ENCODE results near the gene BDKRB2. TPM values are rescaled to one million over a fixed set of nuclear protein-coding genes. Genes with fewer than 3 reads are reported as not detected.

Gene BDKRB2
- total and polyA plus RNA-seq, 2 of the 13 experiments (the other 11 are each of a cell fraction or from before 2014, with no cell fraction given) = 0.03 TPM; not detected in 1

DNA sequence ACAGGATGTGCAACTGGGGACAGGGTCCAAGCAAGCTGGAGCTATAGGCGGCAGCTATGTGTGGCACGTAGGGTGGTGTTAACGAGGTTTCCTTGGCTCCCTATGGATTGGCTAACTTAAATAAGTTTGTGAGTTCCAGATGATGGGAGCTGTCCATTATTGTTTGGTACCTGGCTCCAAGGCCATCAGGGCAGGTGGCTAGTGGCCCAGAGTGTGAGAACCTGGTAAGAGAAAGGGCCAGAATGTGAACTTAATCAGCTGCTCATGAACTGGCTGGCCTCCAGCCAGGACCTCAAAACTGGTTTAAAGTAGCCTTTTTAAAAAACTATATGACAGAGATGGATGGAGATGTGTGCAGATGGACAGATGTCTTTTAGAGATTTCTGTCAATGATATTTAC, 1.5 kb upstream of the BDKRB2 start:
- H3K36me3 ChIP-seq (replicated peaks in 1 of 2; ENCODE audit: control insufficient read depth in 1 of 2, insufficient read depth in 2 of 2, low read length in 2 of 2) = no peaks in the 10 kb centered on the region
- CTCF ChIA-PET (ENCODE audit: low intra/inter-chr PET ratio, low total read pairs) = no interaction called here
- no peak for ATAC-seq

More for the DNA sequence above, 1.5 kb upstream of the BDKRB2 start:
- no peak overlapping the region for H3K4me3 ChIP-seq (replicated peaks in 1 of 3; ENCODE audit: insufficient read depth in 1 of 3, low read depth in 2 of 3, low read length in 3 of 3)
- H3K79me2 ChIP-seq (ENCODE audit: insufficient read depth, low read length) = no peaks in the 10 kb centered on the region
- no peak overlapping the region for H3K27ac ChIP-seq (ENCODE audit: extremely low read length, insufficient read depth, low read length)
- WGBS (ENCODE audit: low lambda C conversion rate) = 67% methylated on average over 3 of the region's 3 CpGs
- POLR2A ChIA-PET = no interaction called here
- H3K27me3 ChIP-seq (ENCODE audit: control insufficient read depth in 1 of 2, insufficient read depth in 2 of 2, low read length in 2 of 2) = peaks cover 6 to 7% of the 10 kb centered on the region in 2 experiments; a peak in 3 of 5 replicates
- no peak overlapping the region for H3K9ac ChIP-seq (ENCODE audit: insufficient read depth, low read depth, low read length)
- TF ChIP-seq MAZ (IDR thresholded peaks at IDR 0.05; ENCODE audit: borderline replicate concordance, low read depth, low read length) (no peak), MAZ (CRISPR knock-in tag; IDR thresholded peaks at IDR 0.05; ENCODE audit: low read depth) (no peak), REST (IDR thresholded peaks at IDR 0.05; ENCODE audit: borderline replicate concordance in 1 of 2, low read depth in 1 of 2, low read length in 2 of 2) (0 out of 4 replicates have a peak, but pooled peaks of 1 of the 2 experiments have one; percentile 32)
- no peak for FAIRE-seq
- H3K4me2 ChIP-seq (ENCODE audit: low read depth, low read length) = no peak overlapping the region
- peaks cover 33% of the 10 kb centered on the region for H3K4me1 ChIP-seq (ENCODE audit: insufficient read depth, low read length)
- in situ Hi-C loops (cut with HindIII; ENCODE audit: extremely low pct_ligation_motif_present, low pct_unique_long_range_greater_than_20kb) (no loop called here), intact Hi-C loops (cut with micrococcal nuclease; ENCODE audit: unreplicated experiment) (loop anchor here (10.0 kb wide), 1 partner anchor 62 kb away; no protein-coding TSS in a partner anchor)
- no peak for DNase-seq (ENCODE audit: low spot score)
- H3K9me3 ChIP-seq (ENCODE audit: low read length) = no peaks in the 10 kb centered on the region
- no peak overlapping the region for H2AFZ ChIP-seq (ENCODE audit: low read length)
- H4K20me1 ChIP-seq (ENCODE audit: insufficient read depth, low read length) = no peaks in the 10 kb centered on the region
- no TSS peak for BruUV-seq (replicated peaks)
